Vagina (tissue), 2 donors: ENCODE data around the gene SPATA25.

ENCODE experiments used
- POLR2A ChIP-seq, 2 donors: fragments of 450-650 bp; IDR thresholded peaks; one replicate each; pipeline ENCODE4 v1.6.1; 2017; ENCODE audit warnings: antibody characterized with exemption in 2 of 2, mild to moderate bottlenecking in 2 of 2, moderate library complexity in 2 of 2
- TF ChIP-seq, protein P1 (sequence below), 3 experiments: fragments of 450-650 bp in 2 of 3; fragments of 200-600 bp in 1 of 3; sonication (generic) in 1 of 3; IDR thresholded peaks; one replicate each; pipeline ENCODE4 v1.5.1; 2017 to 2019; ENCODE audit warnings: antibody characterized with exemption in 3 of 3, mild to moderate bottlenecking in 2 of 3, moderate library complexity in 2 of 3

DNA sequence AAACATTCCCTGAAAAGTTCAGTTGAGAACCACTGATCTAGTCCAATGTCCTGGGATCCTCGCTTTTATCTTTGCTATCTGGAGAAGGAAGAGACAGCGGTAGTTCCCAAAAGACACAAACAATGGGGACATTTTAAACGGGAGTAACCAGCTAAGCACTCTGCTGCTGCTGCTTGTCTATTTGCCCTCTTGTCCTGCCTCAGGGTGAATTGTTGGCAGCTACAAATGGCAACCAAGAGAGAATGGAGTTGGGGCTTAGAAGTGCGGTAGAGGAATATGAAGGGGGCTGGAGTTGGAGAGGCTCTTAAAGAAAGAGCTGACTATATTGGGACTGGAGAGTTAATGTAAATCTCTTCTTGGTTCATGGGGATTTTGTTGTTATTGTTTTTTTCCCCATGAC lies 12.8 kb downstream of the SPATA25 start:
- TF ChIP-seq, protein P1, sequence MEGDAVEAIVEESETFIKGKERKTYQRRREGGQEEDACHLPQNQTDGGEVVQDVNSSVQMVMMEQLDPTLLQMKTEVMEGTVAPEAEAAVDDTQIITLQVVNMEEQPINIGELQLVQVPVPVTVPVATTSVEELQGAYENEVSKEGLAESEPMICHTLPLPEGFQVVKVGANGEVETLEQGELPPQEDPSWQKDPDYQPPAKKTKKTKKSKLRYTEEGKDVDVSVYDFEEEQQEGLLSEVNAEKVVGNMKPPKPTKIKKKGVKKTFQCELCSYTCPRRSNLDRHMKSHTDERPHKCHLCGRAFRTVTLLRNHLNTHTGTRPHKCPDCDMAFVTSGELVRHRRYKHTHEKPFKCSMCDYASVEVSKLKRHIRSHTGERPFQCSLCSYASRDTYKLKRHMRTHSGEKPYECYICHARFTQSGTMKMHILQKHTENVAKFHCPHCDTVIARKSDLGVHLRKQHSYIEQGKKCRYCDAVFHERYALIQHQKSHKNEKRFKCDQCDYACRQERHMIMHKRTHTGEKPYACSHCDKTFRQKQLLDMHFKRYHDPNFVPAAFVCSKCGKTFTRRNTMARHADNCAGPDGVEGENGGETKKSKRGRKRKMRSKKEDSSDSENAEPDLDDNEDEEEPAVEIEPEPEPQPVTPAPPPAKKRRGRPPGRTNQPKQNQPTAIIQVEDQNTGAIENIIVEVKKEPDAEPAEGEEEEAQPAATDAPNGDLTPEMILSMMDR (IDR thresholded peaks at IDR 0.05), result no peak
- no peak for TF ChIP-seq POLR2A (IDR thresholded peaks at IDR 0.05)
